Measurements from ENCODE around the gene ARR3. TPM values are rescaled to one million over a fixed set of nuclear protein-coding genes. Genes with fewer than 3 reads are reported as not detected.

The ARR3 gene
- total RNA-seq, 1 donor from 2014 or later, result not detected

GRCh38 chrX:70252491-70252890 is 15.6 kb upstream of the ARR3 start:
- Mint-ChIP-seq H3K4me3 (ENCODE audit: low read depth) (no peak overlapping the region), H3K27ac (no peak overlapping the region), H3K27me3 (no peaks in the 10 kb centered on the region), H3K4me1 (ENCODE audit: low read depth) (peaks cover 12% of the 10 kb centered on the region), H3K9me3 (ENCODE audit: low read depth) (peaks cover 39% of the 10 kb centered on the region), H3K36me3 (ENCODE audit: insufficient read depth) (no peaks in the 10 kb centered on the region)
- no peak for TF ChIP-seq CTCF (IDR thresholded peaks at IDR 0.05; ENCODE audit: unreplicated experiment)
- DNase-seq (ENCODE audit: low spot score, unreplicated experiment), result no peak

GRCh38 chrX:70253377-70254062 is 14.6 kb upstream of the ARR3 start:
- H3K27ac Mint-ChIP-seq, result no peak overlapping the region
- H3K36me3 Mint-ChIP-seq (ENCODE audit: insufficient read depth), result no peaks in the 10 kb centered on the region
- H3K4me3 Mint-ChIP-seq (ENCODE audit: low read depth), result no peak overlapping the region
- H3K27me3 Mint-ChIP-seq, result no peaks in the 10 kb centered on the region
- peaks cover 36% of the 10 kb centered on the region for H3K9me3 Mint-ChIP-seq (ENCODE audit: low read depth)
- peaks cover 12% of the 10 kb centered on the region for H3K4me1 Mint-ChIP-seq (ENCODE audit: low read depth)
- TF ChIP-seq CTCF (IDR thresholded peaks at IDR 0.05; ENCODE audit: unreplicated experiment), result no peak
- DNase-seq (ENCODE audit: low spot score, unreplicated experiment), result no peak

GRCh38 chrX:70254063-70254400 is 14.1 kb upstream of the ARR3 start:
- Mint-ChIP-seq H3K36me3 (ENCODE audit: insufficient read depth) (no peaks in the 10 kb centered on the region), H3K27me3 (no peaks in the 10 kb centered on the region), H3K4me3 (ENCODE audit: low read depth) (no peak overlapping the region), H3K27ac (no peak overlapping the region), H3K9me3 (ENCODE audit: low read depth) (peaks cover 34% of the 10 kb centered on the region), H3K4me1 (ENCODE audit: low read depth) (peaks cover 12% of the 10 kb centered on the region)
- TF ChIP-seq CTCF (IDR thresholded peaks at IDR 0.05; ENCODE audit: unreplicated experiment), result no peak
- DNase-seq (ENCODE audit: low spot score, unreplicated experiment), result no peak

GRCh38 chrX:70254909-70255308 is 13.2 kb upstream of the ARR3 start:
- H3K27me3 Mint-ChIP-seq, result no peaks in the 10 kb centered on the region
- H3K9me3 Mint-ChIP-seq (ENCODE audit: low read depth), result peaks cover 33% of the 10 kb centered on the region
- H3K4me3 Mint-ChIP-seq (ENCODE audit: low read depth), result no peak overlapping the region
- no peaks in the 10 kb centered on the region for H3K36me3 Mint-ChIP-seq (ENCODE audit: insufficient read depth)
- peaks cover 12% of the 10 kb centered on the region for H3K4me1 Mint-ChIP-seq (ENCODE audit: low read depth)
- no peak overlapping the region for H3K27ac Mint-ChIP-seq
- DNase-seq (ENCODE audit: low spot score, unreplicated experiment), result no peak
- TF ChIP-seq CTCF (IDR thresholded peaks at IDR 0.05; ENCODE audit: unreplicated experiment), result no peak

GRCh38 chrX:70255452-70255851 is 12.7 kb upstream of the ARR3 start:
- no peak for DNase-seq (ENCODE audit: low spot score, unreplicated experiment)
- no peak overlapping the region for H3K4me3 Mint-ChIP-seq (ENCODE audit: low read depth)
- peaks cover 12% of the 10 kb centered on the region for H3K4me1 Mint-ChIP-seq (ENCODE audit: low read depth)
- H3K9me3 Mint-ChIP-seq (ENCODE audit: low read depth), result peaks cover 30% of the 10 kb centered on the region
- no peaks in the 10 kb centered on the region for H3K27me3 Mint-ChIP-seq
- no peak overlapping the region for H3K27ac Mint-ChIP-seq
- TF ChIP-seq CTCF (IDR thresholded peaks at IDR 0.05; ENCODE audit: unreplicated experiment), result no peak
- no peaks in the 10 kb centered on the region for H3K36me3 Mint-ChIP-seq (ENCODE audit: insufficient read depth)

All from progenitor cell of endocrine pancreas (in vitro differentiated cells).